Smooth muscle cell (in vitro differentiated cells): ENCODE data around the gene PIEZO1. TPM values are rescaled to one million over a fixed set of nuclear protein-coding genes. Genes with fewer than 3 reads are reported as not detected.

Experiments
- DNase-seq: peaks from one replicate; lab custom pipeline; 2025; ENCODE audit not compliant: unreplicated experiment; lab: John Stamatoyannopoulos, UW
- H2AFZ ChIP-seq: fragments of 200-600 bp; sonication (generic); 2 replicates; pipeline ENCODE4 v1.6.0; 2016; ENCODE audit warnings: antibody characterized with exemption, low read depth, mild to moderate bottlenecking
- H3F3A ChIP-seq: fragments of 200-600 bp; sonication (generic); 2 replicates; pipeline ENCODE4 v1.6.0; 2017; ENCODE audit warnings: antibody characterized with exemption, low read depth
- H3K27ac ChIP-seq: fragments of 200-600 bp; sonication (generic); 2 replicates; pipeline ENCODE4 v1.5.1; 2016; ENCODE audit warnings: low read depth, mild to moderate bottlenecking
- H3K27me3 ChIP-seq: fragments of 200-600 bp; sonication (generic); 2 replicates; pipeline ENCODE4 v1.6.1; 2016; ENCODE audit warnings: low read depth, mild to moderate bottlenecking
- H3K36me3 ChIP-seq: fragments of 200-600 bp; sonication (generic); 2 replicates; pipeline ENCODE4 v1.5.1; 2016; ENCODE audit warnings: low read depth
- H3K4me1 ChIP-seq: fragments of 200-600 bp; sonication (generic); 2 replicates; pipeline ENCODE4 v1.5.1; 2016; ENCODE audit warnings: low read depth
- H3K4me2 ChIP-seq: fragments of 200-600 bp; sonication (generic); 2 replicates; pipeline ENCODE4 v1.6.0; 2016; ENCODE audit warnings: mild to moderate bottlenecking
- H3K4me3 ChIP-seq: fragments of 200-600 bp; sonication (generic); 2 replicates; pipeline ENCODE4 v1.5.1; 2016; ENCODE audit warnings: mild to moderate bottlenecking
- H3K79me2 ChIP-seq: fragments of 200-600 bp; sonication (generic); 2 replicates; pipeline ENCODE4 v1.6.0; 2016; ENCODE audit warnings: low read depth, mild to moderate bottlenecking
- H3K9ac ChIP-seq: fragments of 200-600 bp; sonication (generic); 2 replicates; pipeline ENCODE4 v1.6.0; 2016; ENCODE audit warnings: low read depth
- H3K9me3 ChIP-seq: fragments of 200-600 bp; sonication (generic); replicated peaks from 2 replicates; pipeline ENCODE4 v1.5.1; 2016; ENCODE audit warnings: low read depth
- H4K20me1 ChIP-seq: fragments of 200-600 bp; sonication (generic); 2 replicates; pipeline ENCODE4 v1.6.0; 2016; ENCODE audit warnings: low read depth
- WGBS: methylation state at CpG from one replicate; pipeline ENCODE4 v1.1.7; 2016; ENCODE audit warnings: low lambda C conversion rate; 5-methylcytosine and 5-hydroxymethylcytosine counted together
- polyA plus RNA-seq: library from polyadenylated mRNA; unstranded; fragments of >200 nt; fragmentation: Nextera tagmentation; extraction: Ambion mirVana; gene quantifications from 2 replicates; pipeline ENCODE4 v1.2.1, GENCODE V29; 2016
- total RNA-seq: library from RNA; depleted of rRNA; stranded (reverse); fragments of >200 nt; gene quantifications from 2 replicates; pipeline ENCODE4 v1.2.3, GENCODE V29; 2014
- TF ChIP-seq, protein P1 (sequence below): fragments of 200-600 bp; sonication (generic); IDR thresholded peaks from 2 replicates; pipeline ENCODE4 v1.5.1; 2017; ENCODE audit warnings: borderline replicate concordance, mild to moderate bottlenecking, antibody characterized with exemption; ENCODE audit not compliant: insufficient read depth, poor library complexity, severe bottlenecking

Gene PIEZO1
- total and polyA plus RNA-seq, 2 experiments from 2014 or later = 62.1 to 70.9 TPM

DNA sequence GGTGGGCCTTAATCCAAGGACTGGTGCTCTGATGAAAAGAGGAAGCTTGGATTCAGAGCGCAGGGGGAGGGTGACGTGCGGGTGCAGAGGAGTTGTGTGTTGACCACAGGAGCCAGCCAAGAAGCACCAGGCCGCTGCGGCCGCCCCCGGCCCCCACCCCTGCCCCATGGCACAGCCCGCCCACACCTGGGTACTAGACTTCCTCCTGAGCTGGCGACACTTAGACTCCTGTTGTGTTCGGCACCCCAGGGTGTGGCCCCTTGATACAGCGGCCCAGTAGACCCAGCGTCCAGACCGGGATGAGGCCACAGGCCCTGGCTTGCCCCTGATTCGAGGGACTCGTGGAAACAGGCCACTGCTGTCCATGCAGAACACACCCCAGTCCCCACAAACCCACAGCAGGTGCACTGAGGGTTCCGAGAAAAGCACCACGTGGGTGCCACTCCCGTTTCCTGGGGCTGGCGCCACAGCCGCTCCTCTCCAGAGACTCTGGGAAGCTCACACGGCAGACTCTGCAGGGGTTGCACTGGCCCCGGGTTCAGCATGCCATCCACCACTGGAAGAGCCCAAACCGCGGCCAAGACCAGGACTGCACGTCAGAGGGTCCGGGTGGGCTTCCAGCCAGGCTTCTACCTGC is 93.0 kb downstream of the PIEZO1 start:
- H3K27me3 ChIP-seq = peaks cover 11% of the 10 kb centered on the region
- no peaks in the 10 kb centered on the region for H3K79me2 ChIP-seq
- no peak overlapping the region for H3K4me2 ChIP-seq
- H3K4me3 ChIP-seq = no peak overlapping the region
- H4K20me1 ChIP-seq = no peaks in the 10 kb centered on the region
- no peak for DNase-seq
- TF ChIP-seq, protein P1, sequence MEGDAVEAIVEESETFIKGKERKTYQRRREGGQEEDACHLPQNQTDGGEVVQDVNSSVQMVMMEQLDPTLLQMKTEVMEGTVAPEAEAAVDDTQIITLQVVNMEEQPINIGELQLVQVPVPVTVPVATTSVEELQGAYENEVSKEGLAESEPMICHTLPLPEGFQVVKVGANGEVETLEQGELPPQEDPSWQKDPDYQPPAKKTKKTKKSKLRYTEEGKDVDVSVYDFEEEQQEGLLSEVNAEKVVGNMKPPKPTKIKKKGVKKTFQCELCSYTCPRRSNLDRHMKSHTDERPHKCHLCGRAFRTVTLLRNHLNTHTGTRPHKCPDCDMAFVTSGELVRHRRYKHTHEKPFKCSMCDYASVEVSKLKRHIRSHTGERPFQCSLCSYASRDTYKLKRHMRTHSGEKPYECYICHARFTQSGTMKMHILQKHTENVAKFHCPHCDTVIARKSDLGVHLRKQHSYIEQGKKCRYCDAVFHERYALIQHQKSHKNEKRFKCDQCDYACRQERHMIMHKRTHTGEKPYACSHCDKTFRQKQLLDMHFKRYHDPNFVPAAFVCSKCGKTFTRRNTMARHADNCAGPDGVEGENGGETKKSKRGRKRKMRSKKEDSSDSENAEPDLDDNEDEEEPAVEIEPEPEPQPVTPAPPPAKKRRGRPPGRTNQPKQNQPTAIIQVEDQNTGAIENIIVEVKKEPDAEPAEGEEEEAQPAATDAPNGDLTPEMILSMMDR = no peak
- no peak overlapping the region for H3K9ac ChIP-seq
- no peaks in the 10 kb centered on the region for H3F3A ChIP-seq
- no peaks in the 10 kb centered on the region for H3K9me3 ChIP-seq
- 92% methylated on average over 26 of the region's 26 CpGs for WGBS
- no peak overlapping the region for H3K27ac ChIP-seq
- H2AFZ ChIP-seq = no peak overlapping the region
- H3K4me1 ChIP-seq = peaks cover 5% of the 10 kb centered on the region
- H3K36me3 ChIP-seq = no peaks in the 10 kb centered on the region

DNA sequence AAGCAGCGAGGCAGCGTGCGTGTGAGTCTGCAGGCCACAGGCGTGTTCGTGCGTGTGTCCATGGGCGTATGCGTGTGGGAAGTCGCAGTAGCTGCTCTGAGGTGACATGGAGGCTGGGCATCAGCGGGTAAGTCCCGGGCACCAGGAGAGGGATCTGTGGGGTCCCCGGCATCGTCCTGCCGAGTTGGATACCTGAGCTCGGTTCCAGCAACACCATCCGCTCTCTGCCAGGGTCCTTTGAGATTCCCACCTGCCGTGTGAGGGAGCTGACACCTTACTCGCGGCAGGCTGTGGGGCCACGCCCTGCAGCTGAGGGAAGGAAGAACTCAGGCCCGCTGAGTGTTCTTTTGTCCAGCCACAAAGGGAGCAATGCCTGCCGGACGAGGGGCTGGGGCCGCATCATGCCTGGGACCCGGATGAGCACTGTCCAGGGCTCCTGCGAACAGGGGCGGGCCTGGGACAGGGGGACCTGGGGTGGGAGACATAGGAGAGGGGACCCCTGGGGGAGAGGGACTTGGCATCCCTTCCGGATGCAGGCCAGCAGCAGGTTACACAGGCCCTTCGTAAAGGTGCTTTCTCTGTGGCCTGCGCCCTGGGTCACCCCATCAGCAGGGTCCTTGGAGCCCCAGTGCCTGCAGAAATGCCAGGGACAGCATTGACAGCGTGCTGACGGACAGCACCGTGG is 93.7 kb downstream of the PIEZO1 start:
- H2AFZ ChIP-seq = no peak overlapping the region
- H3F3A ChIP-seq = no peaks in the 10 kb centered on the region
- WGBS = 91% methylated on average over 32 of the region's 33 CpGs
- H3K27ac ChIP-seq = no peak overlapping the region
- TF ChIP-seq, protein P1 = no peak
- no peaks in the 10 kb centered on the region for H4K20me1 ChIP-seq
- H3K79me2 ChIP-seq = no peaks in the 10 kb centered on the region
- H3K9ac ChIP-seq = no peak overlapping the region
- no peak for DNase-seq
- H3K36me3 ChIP-seq = no peaks in the 10 kb centered on the region
- H3K9me3 ChIP-seq = no peaks in the 10 kb centered on the region
- no peak overlapping the region for H3K4me3 ChIP-seq
- peaks cover 5% of the 10 kb centered on the region for H3K4me1 ChIP-seq
- H3K4me2 ChIP-seq = no peak overlapping the region
- H3K27me3 ChIP-seq = peaks cover 11% of the 10 kb centered on the region

DNA sequence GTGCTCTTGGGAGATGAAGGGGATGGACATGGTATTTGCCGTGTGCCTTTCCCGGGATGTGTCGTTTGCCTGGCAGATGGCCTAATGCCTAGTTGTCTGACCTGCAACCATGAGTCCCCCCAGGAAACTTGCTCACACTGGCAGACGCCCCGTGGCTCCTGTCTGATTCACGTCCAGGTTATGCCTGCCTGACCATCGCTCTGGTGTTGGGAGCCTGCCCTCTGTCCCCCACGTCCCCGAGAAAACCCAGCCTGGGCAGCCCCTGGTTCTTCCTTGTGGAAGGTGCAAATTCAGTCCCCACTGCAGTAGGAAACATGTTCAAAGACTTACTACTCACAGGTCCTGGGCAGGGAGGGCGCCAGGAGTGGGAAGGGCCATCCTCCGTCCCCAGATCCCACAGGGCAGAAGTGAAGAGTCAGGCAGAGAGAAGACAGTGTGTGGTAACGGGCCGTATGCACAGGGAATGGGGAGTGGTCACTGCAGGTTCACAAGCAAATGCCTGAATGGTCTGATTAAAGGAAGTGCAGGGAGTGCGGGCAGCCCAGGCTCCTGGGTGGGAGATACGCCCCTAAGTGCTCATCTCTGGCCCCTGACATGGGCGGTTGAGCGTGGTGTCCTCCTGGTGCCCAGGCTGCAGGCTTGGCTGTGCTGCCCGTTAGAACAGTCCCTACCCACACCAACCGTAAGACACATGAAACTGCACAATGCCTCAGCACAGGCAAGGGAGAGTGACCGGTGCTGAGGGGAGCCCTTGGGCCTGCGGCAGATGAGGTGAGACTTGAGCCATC is 94.5 kb downstream of the PIEZO1 start:
- WGBS = 88% methylated on average over 19 of the region's 21 CpGs
- Histone ChIP-seq H3K79me2 (no peaks in the 10 kb centered on the region), H3K27ac (no peak overlapping the region), H3K9me3 (no peaks in the 10 kb centered on the region), H3K27me3 (peaks cover 19% of the 10 kb centered on the region), H3K36me3 (no peaks in the 10 kb centered on the region), H2AFZ (no peak overlapping the region), H3K4me2 (no peak overlapping the region), H3K9ac (no peak overlapping the region), H4K20me1 (no peaks in the 10 kb centered on the region), H3K4me1 (peaks cover 10% of the 10 kb centered on the region), H3K4me3 (no peak overlapping the region), H3F3A (no peaks in the 10 kb centered on the region)
- TF ChIP-seq, protein P1 = no peak
- no peak for DNase-seq
